DMS53 treated with DMSO at 0.1 percent for 48 hours (cell line): ENCODE results near the gene PDZK1.
"Not testable (repeated sequence)": the region's sequence is repeated elsewhere in the genome, so short reads cannot be mapped to it uniquely, and the experiment has no call there.

ENCODE experiments used
- DNase-seq: peaks from one replicate; lab custom pipeline; 2025; ENCODE audit not compliant: unreplicated experiment; lab: John Stamatoyannopoulos, UW

Gene PDZK1

GRCh38 chr1:145707183-145707867, at the start of gene PDZK1:
Gene PDZK1, minus strand, starts transcription at chr1:145707368. Its CDS starts 19,347 bp downstream, at chr1:145688021.
- DNase-seq: no peak

DNA sequence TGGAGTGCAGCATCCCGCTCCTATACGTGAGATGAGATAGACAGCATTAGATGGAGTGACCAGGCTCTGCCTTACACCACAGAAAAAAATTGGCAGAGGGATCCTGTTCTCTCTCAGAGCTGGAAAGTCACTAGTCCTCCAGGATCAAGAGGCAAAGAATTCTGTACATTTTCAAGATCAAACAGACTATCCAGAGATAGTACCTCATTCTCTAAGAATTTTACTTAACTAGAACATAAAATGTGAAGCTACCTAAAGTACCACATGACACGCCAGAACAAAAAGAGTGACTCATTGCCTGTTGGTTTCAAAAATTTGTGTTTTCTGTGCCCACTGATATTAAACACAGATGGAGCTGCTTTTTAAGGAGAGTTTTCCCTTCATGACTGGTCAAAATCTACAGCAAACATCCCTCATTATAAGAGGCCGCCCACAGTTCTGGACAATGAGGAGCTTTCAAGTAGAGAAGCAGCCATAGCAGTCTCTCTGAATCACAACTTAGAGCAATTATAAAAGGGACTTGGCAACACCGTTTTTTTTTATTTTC, 44.4 kb upstream of the PDZK1 start:
- DNase-seq: no peak

DNA sequence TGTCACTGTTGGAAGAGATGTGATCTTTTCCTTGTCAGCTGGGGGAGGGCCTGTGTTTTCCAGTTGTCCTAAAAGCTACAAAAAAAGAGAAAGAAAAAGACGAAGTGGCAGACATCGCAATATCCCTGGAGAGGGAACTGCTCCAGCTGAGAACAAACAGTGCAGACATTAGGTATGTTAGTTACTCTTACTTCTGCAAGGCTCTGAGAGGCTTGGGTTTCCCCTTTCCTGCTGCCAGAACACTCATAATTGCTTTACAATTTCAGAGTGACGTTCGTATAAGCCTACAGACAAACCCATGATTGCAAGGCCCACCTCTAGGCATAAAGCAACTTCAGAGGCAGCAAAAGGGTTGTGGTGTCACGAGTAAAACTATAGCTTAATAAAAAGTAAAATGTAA, 43.3 kb upstream of the PDZK1 start:
- DNase-seq: no peak

DNA sequence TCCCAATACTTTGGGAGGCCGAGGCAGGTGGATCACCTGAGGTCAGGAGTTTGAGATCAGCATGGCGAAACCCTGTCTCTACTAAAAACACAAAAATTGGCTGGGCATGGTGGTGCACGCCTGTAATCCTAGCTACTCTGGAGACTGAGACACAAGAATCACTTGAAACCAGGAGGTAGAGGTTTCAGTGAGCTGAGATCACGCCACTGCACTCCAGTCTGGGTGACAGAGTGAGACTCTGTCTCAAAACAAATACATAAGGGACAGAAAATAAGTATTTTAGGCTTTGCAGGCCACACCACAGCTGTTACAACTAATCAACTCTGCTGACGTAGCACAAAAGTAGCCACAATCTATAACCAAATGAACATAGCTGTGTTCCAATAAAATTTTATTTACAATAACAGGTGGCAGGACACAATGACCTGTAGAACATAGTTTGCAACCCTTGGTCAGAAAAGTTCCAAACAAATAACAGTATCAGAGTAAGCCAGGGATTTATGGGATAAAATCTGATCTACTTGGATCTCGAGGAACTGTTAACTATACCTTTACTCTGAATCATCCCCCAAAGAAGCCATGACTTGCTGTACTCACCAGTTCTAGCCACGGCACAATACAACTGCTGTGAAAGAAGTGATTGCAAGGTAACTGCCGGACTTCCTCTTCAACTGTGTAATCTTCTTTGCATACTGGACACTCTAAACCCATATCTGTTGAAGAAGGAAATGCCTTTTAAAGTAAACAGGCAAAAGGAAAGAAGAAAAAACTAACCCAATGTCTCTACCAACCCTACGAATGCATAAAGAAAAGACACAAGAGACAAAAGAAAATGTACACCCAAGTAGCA, 40.5 kb upstream of the PDZK1 start:
- DNase-seq: no peak

- no peak for DNase-seq
These were observed 33.1 kb upstream of the PDZK1 start for GRCh38 chr1:145740269-145740668.

DNA sequence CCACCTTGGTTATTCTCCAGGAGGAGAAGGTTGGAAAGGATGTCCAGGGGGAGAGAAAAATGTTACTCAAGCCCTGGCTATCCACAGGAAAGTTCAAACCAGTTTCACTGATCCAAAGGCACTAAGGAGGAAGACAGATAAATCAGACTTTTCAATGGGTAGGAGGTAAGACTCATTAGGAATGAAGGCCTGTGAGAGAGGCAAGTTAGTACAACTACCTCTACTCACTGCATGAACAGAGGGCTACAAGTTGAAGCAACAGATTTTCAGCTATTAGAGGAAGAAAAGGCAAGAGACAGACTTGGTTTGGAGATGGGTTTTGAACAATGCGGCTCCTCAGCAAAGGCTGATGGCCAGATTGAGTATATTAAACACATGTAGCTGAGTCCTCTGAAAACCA, 29.0 kb upstream of the PDZK1 start:
- no peak for DNase-seq

DNA sequence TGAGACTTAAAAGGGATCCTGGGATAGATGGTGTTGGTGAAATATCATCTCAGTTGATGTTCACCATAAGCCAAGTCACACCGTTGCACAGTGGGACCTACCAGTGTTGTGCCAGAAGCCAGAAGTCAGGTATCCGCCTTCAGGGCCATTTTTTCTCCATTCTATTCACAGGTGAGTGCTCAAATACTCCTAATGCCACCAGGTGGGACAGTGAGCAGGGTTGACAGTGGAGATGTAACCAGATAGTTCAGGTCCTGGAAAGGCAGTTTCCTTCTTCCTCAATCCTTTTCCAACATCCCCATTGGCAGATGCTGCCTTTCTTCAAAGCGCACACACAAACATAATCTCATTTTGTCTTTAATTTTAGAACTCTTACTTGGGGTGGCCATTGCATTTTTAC, 23.7 kb upstream of the PDZK1 start:
- no peak for DNase-seq

DNA sequence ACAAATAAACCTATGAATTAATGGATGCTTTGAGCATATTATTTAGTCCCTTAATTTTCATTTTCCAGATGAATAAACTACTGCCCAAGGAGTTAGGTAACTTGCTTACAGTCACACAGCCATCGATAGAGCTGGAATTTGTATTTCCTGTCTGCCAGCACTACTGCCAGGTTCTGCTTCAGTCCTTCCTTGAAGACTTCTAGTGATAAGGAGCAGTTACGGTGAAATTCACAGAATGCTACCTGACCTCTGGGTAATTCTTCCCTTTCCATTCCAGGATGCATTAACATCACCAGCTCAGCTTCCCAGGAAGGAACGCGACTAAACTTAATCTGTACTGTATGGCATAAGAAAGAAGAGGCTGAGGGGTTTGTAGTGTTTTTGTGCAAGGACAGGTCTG, 23.3 kb upstream of the PDZK1 start:
- no peak for DNase-seq

DNA sequence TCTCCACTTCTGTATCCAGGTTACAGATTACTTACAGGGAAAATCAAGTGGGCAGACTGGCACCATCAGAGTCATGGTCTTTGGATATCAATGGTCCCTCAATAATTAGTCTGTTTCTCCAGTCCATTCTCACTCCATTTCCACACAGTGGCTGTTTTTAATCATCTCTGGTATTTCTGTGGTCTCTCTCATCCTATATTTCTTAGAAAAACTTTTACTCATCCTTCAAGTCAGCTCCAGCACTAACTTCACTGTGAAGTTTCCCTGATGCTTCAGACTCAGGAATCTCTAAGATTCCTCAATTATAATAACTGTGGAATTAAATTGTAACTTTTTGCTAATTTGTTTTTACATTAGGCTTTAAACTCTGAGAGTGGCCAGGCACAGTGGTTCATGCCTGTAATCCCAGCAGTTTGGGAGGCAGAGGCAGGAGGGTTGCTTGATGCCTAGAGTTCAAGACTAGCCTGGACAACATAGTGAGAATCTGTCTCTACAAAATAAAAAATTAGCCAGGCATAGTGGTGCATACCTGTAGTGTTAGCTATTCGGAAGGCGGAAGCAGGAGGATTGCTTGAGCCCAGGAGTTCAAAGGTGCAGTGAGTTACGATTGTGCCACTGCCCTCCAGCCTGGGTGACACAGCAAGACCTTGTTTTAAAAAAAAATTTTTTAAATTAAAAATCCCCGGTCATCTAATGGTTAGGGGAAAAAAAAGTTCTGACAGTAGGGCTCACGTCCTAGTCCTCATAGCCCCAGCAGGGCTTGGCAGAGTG, 22.7 kb upstream of the PDZK1 start:
- no peak for DNase-seq

DNA sequence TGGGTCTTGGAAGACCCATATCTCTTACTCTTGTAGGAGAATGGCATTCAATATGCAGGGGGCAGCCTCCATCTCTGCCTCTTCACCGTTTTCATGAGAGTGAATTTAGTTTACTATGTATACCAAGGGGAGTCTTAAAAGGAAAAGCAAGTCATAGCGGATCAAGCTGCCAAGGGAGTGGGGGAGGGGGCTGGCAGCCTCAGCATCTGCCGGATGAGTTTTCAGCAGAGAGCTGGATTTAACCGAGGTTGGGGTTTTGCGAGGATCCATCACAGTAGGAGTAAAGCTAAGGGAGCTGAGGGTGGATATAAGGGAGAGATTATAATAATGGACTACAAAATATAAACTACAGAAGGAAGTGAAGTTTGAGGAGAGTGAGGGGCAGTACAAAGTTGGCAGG, 22.0 kb upstream of the PDZK1 start:
- DNase-seq: no peak

DNA sequence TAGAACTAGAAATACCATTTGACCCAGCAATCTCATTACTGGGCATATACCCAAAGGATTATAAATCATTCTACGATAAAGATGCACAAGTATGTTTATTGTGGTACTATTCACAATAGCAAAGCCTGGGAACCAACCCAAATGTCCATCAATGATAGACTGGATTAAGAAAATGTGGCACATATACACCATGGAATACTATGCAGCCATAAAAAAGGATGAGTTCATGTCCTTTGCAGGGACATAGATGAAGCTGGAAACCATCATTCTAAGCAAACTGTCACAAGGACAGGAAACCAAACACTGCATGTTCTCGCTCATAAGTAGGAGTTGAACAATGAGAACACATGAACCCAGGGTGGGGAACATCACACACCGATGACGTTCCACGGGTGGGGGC, 19.0 kb upstream of the PDZK1 start:
- not testable (repeated sequence) for DNase-seq

- peak; percentile 42 for DNase-seq
These were observed 13.9 kb upstream of the PDZK1 start for GRCh38 chr1:145720878-145721671.

GRCh38 chr1:145720556-145720877, 13.3 kb upstream of the PDZK1 start:
- no peak for DNase-seq

DNA sequence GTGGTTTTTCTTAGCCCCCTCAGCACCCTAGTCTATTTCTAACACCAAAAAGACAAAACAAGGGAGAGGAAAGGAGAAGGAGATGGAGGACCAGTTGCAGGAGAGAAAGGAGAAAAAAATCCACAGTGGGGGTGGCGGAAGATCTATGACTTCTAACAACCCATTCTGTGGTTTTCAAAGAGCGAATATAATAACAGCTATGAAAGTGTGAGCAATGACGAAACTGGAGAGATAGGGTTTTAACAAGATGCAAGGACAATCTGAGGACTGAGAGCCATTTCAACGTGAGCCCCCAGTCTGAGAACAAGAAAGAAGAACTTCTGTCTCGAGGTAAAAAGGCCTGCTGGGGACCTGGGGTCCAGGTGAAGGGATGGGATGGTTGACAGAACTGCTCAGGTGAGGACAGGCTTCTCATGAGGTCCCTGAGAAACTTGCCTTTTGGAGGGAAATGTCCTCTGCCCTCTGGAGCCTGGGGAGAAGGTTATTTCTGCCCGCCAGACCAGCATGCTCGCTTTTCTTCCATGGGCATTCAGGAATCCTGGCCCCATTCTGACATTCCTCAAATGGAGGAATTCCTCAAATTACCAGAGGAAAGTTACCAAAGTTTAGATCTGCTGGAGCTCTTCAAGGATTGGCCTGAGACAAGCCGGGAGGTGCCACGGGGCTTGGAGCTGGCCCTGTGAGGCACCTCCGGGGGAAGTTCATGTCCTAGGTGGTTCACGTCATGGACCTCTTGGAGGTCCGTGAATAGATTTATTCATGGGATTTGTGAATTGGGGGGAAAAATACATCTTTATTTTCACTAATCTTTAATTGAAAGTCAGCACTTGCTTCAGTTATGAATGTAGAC, 12.3 kb upstream of the PDZK1 start, which contains the start of gene CD160:
Gene CD160 (plus strand): TSS at position 270 of the 850 bp plus-strand sequence. CDS start 8,829 bp downstream, outside the sequence.
- DNase-seq: no peak

DNA sequence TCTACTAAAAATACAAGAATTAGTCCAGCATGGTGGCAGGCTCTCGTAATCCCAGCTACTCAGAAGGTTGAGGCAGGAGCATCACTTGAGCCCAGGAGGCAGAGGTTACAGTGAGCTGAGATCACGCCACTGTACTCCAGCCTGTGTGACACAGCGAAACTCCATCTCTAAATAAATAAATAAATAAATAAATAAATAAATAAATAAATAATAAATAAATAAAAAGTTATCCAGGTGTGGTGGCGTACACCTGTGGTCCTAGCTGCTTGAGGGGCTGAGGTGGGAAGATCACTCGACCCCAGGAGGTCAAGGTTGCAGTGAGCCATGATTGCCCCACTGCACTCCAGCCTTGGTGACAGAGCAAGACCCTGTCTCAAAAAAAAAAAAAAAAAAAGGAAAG, 11.3 kb upstream of the PDZK1 start:
- not testable (repeated sequence) for DNase-seq

GRCh38 chr1:145717833-145718232, 10.7 kb upstream of the PDZK1 start:
- no peak for DNase-seq

GRCh38 chr1:145716641-145717345, 9.6 kb upstream of the PDZK1 start:
- no peak for DNase-seq

DNA sequence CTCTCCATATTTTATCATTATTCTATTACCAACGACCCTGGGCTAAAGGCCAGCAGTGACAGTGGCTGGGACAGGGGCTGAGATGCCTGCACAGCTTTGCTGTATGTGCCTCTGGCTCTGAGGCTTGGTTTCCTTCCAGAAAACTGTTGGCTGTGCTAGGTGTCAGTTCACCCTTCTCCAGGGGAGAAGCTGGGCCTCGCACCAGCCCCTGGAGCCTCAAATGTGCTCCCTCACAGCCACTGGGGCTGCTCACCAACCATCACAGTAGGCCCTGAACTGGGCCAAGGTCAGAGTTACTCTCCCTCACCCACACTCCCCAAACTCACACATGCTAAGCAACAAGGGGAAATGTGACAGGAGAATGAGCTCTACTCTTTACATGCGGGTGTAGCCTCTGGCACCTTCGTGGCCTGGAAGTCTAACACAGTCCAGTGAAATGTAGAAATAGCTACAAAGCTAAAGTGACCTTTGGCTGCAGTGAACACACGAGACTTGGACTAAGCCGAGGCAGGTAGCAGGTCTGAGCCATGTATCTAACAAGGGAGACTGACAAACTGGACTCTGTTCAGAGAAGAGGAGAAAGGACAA, 7.5 kb upstream of the PDZK1 start:
- DNase-seq: no peak

- DNase-seq: no peak
These were observed 4.1 kb upstream of the PDZK1 start for GRCh38 chr1:145711213-145711651.
